ENCODE measurements around the gene WDR74. TPM values are rescaled to one million over a fixed set of nuclear protein-coding genes. Genes with fewer than 3 reads are reported as not detected.
A peak's percentile ranks its signal among the peaks of the same experiment; 100 is the strongest.

WDR74 gene
- total RNA-seq, 1 experiment from 2014 or later: 72.4 TPM

GRCh38 chr11:62851807-62852522 is 12.6 kb upstream of the WDR74 start:
- intact Hi-C loops (cut with micrococcal nuclease; ENCODE audit: unreplicated experiment): loop anchor here (1.0 kb wide), 1 partner anchor 10 kb away; no protein-coding TSS in a partner anchor
- Histone ChIP-seq H3K27me3 (ENCODE audit: insufficient read depth, low read depth) (no peaks in the 10 kb centered on the region), H3K4me2 (peak overlapping the region; percentile 89), H2AFZ (no peak overlapping the region), H3K9me2 (ENCODE audit: insufficient read depth) (no peaks in the 10 kb centered on the region), H3K9me3 (ENCODE audit: insufficient read depth, low read depth) (no peaks in the 10 kb centered on the region), H3K79me2 (ENCODE audit: low read depth) (peaks cover 51% of the 10 kb centered on the region), H3F3A (ENCODE audit: insufficient read depth, low read depth) (peaks cover 80% of the 10 kb centered on the region), H3K4me3 (peak overlapping the region; percentile 97; the same call in 1 of the 2 replicates), H3K27ac (peak overlapping the region; percentile 61), H3K4me1 (replicated peaks; ENCODE audit: insufficient read depth) (peaks cover 28% of the 10 kb centered on the region), H4K20me1 (ENCODE audit: insufficient read depth) (peaks cover 40% of the 10 kb centered on the region), H3K36me3 (ENCODE audit: low read depth) (peaks cover 39% of the 10 kb centered on the region)
- ChIA-PET CTCF (no interaction called here), POLR2A (ENCODE audit: unreplicated experiment) (interaction anchor here (0.6 to 0.7 kb wide), 4 partner anchors 22 to 462 kb away, joined by 3 to 6 read pairs (median 5); no protein-coding TSS in a partner anchor)
- peak in 1 of 2 experiments; percentile 65 for DNase-seq
- TF ChIP-seq EZH2 (IDR thresholded peaks at IDR 0.05; ENCODE audit: low read depth) (no peak), CTCF (conservative IDR thresholded peaks at IDR 0.05) (no peak)
- BruUV-seq (replicated peaks): no TSS peak

- intact Hi-C loops (cut with micrococcal nuclease; ENCODE audit: unreplicated experiment): no loop called here
- no peak for TF ChIP-seq CTCF (conservative IDR thresholded peaks at IDR 0.05)
- TF ChIP-seq EZH2 (IDR thresholded peaks at IDR 0.05; ENCODE audit: low read depth): no peak
- no peaks in the 10 kb centered on the region for H3K27me3 ChIP-seq (ENCODE audit: insufficient read depth, low read depth)
- BruUV-seq (replicated peaks): no TSS peak
- peaks cover 39% of the 10 kb centered on the region for H3K36me3 ChIP-seq (ENCODE audit: low read depth)
- H2AFZ ChIP-seq: no peak overlapping the region
- H3K79me2 ChIP-seq (ENCODE audit: low read depth): peaks cover 43% of the 10 kb centered on the region
- peak; percentile 29 to 71 for DNase-seq
- peak overlapping the region; percentile 89 for H3K4me2 ChIP-seq
- peaks cover 28% of the 10 kb centered on the region for H3K4me1 ChIP-seq (replicated peaks; ENCODE audit: insufficient read depth)
- no peaks in the 10 kb centered on the region for H3K9me2 ChIP-seq (ENCODE audit: insufficient read depth)
- no peak overlapping the region; the same call in 1 of the 2 replicates for H3K4me3 ChIP-seq
- peaks cover 40% of the 10 kb centered on the region for H4K20me1 ChIP-seq (ENCODE audit: insufficient read depth)
- peak overlapping the region; percentile 61 for H3K27ac ChIP-seq
- CTCF ChIA-PET: no interaction called here
- peaks cover 76% of the 10 kb centered on the region for H3F3A ChIP-seq (ENCODE audit: insufficient read depth, low read depth)
- POLR2A ChIA-PET (ENCODE audit: unreplicated experiment): interaction anchor here (0.6 to 0.7 kb wide), 6 partner anchors 9 to 461 kb away, joined by 3 to 6 read pairs (median 4); partner anchors contain the start of gene UQCC3
- H3K9me3 ChIP-seq (ENCODE audit: insufficient read depth, low read depth): no peaks in the 10 kb centered on the region
These were observed 11.8 kb upstream of the WDR74 start for GRCh38 chr11:62850911-62851806.

GRCh38 chr11:62847767-62848314 is 8.5 kb upstream of the WDR74 start:
- ChIA-PET CTCF (interaction anchor here (0.7 kb wide), 1 partner anchor 100 kb away, joined by 5 read pairs; no protein-coding TSS in a partner anchor), POLR2A (ENCODE audit: unreplicated experiment) (interaction anchor here (0.6 kb wide), 1 partner anchor 183 kb away, joined by 24 read pairs; the partner anchor contains the start of gene C11orf98)
- Histone ChIP-seq H3K4me1 (replicated peaks; ENCODE audit: insufficient read depth) (peaks cover 15% of the 10 kb centered on the region), H3K9me3 (ENCODE audit: insufficient read depth, low read depth) (no peaks in the 10 kb centered on the region), H4K20me1 (ENCODE audit: insufficient read depth) (peaks cover 15% of the 10 kb centered on the region), H3K36me3 (ENCODE audit: low read depth) (peaks cover 12% of the 10 kb centered on the region), H3K4me3 (no peak overlapping the region), H3K27ac (no peak overlapping the region), H3K9me2 (ENCODE audit: insufficient read depth) (no peaks in the 10 kb centered on the region), H3K4me2 (no peak overlapping the region), H2AFZ (no peak overlapping the region), H3K79me2 (ENCODE audit: low read depth) (peaks cover 12% of the 10 kb centered on the region), H3K27me3 (ENCODE audit: insufficient read depth, low read depth) (no peaks in the 10 kb centered on the region), H3F3A (ENCODE audit: insufficient read depth, low read depth) (peaks cover 50% of the 10 kb centered on the region)
- DNase-seq: peak in 1 of 2 experiments; percentile 10
- BruUV-seq (replicated peaks): no TSS peak
- intact Hi-C loops (cut with micrococcal nuclease; ENCODE audit: unreplicated experiment): no loop called here
- TF ChIP-seq CTCF (conservative IDR thresholded peaks at IDR 0.05): no peak
- TF ChIP-seq EZH2 (IDR thresholded peaks at IDR 0.05; ENCODE audit: low read depth): no peak
